HG03060 (cell line): ENCODE results near the gene AUP1.

Experiments used
- ATAC-seq: cut with Tn5 transposase; IDR thresholded peaks from one replicate; pipeline ENCODE4 v1.9.1; 2021; ENCODE audit warnings: low read depth, moderate number of reproducible peaks; ENCODE audit not compliant: unreplicated experiment

AUP1 gene

DNA sequence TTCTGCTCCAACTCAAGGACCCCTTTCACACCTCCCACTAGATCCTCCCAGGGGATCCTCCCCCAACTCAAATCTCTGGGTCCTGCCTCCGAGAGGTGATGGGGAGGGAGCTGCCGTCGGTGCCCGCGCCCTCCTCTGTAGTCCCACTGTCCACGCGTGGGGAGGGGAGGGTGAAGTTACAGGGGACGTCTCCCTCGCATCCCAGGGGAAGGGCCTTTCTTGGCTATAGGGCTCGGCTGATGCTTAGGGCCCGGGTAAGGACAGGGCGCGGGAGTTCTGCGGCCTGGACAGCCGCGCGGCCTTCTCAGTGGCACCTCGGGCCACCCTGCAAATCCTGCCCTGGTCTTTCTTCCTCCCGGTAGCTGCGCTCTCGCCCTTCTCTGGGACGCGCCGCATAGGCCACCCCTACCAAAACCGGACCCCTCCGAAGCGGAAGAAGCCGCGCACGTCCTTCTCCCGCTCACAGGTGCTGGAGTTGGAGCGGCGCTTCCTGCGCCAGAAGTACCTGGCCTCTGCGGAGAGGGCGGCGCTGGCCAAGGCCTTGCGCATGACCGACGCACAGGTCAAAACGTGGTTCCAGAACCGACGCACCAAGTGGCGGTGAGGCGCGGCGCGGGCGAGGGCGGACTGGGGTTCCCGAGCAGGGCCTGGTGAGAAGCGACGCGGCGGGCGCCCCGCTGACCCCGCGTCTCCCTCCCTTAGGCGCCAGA lies 14.1 kb downstream of the AUP1 start:
- no peak for ATAC-seq

DNA sequence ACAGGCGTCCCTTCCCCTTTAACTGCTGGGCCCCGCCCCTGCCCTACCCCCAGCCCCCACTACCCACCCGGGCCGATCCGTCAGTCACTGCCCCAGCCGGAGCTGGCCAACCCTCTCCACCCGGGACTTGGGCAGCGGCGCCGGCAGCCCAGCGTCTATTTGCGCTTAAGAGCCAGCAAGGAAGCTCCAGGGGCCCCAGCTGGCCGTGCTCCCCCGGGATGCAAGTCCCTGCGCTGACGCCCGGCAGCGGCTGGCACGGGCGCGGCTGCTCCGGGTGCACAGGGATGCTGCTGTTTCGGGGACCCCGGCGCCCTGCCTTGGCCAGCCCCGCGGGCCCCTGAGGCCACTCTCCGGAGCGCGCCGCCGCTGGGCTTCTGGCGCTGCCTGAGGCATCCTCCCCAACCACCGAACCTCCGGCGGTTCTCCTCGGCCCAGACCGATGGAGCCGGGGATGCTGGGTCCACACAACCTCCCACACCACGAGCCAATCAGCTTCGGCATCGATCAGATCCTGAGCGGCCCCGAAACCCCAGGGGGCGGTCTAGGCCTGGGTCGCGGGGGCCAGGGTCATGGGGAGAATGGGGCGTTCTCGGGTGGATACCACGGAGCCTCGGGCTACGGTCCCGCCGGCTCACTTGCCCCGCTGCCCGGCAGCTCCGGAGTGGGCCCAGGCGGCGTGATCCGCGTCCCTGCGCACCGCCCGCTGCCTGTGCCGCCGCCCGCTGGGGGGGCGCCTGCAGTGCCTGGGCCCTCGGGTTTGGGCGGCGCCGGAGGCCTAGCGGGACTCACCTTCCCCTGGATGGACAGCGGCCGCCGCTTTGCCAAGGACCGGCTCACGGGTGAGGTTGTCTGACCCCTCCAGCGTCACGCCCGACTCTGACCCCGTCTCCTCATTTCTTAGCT lies 14.9 kb downstream of the AUP1 start, which contains the start of gene TLX2:
Gene TLX2, plus strand, starts transcription at position 83 of the 903 bp plus-strand sequence. Its CDS starts 357 bp downstream, at position 440.
- no peak for ATAC-seq

DNA sequence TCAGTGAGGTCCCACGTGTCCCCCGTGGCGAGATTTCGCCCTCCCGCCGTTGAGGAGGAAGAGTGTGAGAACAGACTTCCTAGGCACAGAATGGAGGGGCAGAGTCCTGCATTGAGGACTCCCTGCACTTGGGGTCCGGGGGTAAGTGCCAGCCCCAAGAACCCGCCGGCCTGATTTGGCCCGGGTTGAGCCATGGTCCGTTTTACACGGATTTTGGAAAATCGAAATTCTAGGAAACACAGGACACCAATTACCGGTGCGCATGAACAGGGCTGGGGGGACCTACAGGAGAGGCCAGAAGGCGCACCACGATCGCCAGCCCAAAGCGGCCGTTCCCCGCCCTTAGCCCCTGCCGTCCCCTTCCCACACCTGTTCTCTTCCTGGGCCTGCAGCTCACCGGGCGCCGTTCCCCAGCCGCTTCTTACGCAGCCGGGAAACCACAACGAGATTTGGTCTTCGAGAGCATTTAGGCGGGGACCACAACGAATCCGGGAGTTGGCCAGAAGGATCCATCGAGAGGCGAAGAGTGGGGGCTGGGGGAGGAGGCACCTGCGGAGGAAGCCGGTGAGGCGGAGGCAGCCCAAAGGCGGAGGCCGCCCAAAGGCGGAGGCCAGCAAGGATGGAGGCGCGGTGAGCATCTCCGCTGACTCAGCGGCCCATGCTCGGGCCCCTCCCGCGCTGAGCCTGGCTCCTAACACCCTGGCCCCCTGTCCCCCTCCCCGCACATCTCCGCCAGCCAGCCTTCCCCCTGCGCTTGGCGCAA lies 15.7 kb downstream of the AUP1 start:
- ATAC-seq = no peak

DNA sequence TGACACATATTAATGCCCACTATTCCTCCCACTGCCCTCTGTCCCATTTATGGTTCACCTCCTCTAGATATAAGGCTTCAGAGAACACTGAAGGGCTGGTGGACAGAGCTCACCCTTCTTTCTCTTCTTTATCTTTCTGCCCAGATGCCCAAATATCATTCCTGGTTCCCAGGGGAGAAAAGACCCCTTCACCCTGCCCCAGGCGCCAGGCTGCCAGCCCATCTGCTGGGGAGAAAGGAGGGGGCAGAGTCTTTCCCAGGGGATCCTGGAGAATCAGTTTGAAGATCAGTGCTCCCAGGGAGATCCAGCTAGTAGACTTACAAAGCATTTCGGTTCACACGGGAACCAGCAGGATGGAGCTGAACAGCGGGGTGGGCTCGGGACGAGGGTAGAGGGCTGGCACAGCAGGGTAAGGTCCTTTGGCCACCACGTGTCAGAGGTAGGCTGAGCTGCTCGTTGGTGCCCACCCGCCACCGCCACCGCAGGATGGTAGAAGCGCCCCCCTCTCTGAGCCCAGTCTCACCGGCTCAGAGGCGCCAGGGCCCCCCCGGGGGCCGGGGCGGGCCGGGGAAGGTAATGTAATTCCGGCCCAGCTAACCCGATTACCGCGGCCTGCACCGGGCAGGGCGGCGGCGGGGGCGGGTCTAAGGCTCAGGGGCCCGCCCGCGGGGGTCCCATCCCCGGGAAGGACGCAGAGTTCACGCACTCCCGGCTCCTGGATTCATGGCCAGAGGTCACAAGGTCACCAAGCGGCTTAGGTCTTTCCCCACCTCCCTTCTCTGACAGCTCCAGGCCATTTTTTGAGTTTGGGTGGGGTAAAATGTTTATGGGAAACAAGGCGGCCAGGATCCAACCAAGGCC lies 16.5 kb downstream of the AUP1 start:
- no peak for ATAC-seq

DNA sequence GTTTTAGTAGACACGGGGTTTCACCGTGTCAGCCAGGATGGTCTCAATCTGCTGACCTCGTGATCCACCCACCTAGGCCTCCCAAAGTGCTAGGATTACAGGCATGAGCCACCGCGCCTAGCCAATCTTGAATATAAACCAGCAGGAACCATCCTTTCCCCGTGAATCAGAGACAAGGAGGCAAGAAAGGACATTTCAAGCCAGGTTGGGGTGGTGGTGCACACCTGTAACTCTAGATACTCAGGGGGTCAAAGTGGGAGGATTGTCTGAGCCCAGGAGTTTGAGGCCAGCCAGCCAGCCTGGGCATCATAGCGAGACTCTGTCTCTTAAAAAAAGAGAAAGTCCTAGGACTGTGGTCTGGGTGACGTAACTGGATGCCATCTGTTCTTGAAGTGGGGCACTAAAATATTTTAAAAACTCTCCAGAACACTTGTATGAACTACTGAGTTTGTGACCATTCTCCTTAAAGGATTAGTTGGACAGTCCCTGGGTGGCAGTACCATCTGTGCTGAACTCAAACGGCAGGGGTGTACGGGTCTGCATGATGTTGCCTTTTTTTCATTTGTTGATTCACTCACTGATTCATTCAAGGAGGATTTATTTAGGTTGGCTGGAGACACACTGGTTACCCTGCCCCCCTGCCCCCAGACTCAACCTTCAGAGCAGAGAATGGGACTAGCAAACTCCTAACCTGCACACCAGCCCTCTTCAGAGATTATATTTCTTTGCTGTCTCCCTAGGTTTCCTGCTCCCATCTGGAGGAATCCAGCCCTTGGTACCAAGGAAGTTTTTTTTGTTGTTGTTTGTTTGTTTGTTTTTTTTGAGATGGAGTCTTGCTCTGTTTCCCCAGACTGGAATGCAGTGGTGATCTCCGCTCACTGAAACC lies 18.2 kb downstream of the AUP1 start:
- ATAC-seq = no peak

DNA sequence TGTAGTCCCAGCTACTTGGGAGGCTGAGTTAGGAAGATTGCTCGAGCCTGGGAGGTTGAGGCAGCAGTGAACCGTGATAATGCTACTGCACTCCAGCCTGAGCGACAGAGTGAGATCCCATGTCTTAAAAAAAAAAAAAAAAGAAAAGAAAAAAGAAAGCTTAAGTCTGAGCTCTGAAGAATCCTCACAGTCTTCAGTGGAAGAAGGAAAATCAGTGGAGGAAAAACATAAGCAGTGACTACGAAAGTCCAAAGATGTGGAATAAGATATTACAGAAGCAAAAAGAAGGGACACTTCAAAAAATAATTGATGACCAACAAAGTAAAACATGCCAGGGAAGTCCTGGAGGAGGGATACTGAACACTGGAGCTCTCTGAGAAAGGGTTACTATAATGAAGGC lies 19.2 kb downstream of the AUP1 start:
- no peak for ATAC-seq

DNA sequence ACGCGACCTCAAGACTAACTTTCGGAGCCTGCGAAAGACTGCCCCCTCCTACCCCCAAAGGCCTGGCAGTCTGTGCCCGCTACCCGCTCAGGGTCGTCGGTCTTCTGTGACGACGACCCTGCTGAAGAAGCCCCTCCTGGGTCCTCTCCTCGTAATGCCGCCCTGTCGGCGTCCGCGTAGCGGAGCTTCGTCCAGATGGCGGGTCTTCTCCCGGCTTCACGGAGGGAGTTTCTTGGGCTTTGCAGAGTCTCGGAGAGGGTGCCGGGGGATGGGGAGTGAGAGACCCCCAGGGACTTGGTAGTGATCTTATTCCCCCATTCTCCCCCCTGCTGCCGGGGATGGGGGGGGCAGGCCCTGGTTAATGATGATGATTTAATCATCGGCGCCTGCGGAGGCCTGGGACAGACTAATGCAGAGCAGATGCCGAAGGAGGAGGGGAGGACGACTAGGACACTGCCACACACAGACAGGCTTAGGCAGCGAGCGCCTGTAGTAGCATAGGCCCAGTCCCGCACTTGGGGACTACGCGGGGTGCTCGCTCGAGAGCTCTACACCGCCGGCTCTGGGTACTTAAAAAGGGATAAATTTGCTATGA lies 21.5 kb downstream of the AUP1 start:
- ATAC-seq = no peak

DNA sequence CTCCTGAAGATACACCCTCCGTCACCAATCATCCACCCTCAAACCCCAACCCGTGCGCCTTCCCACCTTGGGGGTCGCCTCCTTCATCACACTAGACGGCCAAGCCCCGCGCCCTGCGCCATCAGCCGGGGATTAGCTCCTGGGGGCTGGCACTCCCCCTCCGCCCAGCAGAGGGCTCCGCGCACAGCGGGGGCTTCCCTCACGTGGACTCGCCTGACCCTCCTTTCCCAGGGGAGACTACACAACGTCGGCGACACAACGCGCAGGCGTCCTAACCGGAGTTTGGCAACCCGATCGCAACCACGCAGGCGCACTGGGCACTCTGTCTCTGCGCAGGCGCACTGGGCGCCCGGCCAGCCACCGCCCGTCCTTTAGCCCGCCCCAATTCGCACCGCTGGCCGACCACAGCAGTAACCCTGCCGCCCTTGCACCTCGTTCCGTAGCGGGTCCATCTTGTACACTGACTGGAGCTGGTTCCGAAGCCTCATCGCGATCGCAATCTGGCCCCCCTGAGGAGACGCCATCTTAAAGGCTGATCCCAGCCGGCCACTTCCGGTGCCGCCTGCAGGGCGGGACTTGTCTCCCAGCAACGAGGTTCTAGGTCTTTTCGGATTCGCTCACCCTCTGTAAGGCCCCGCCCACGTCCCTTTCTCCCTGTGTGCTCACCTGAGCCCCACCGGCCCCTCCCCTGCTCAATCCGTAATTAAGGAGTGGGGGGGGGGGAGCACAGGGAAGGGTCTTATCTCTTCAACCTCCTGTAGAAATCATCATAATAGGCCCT lies 22.2 kb downstream of the AUP1 start, which contains the start of gene PCGF1:
Gene PCGF1, minus strand, starts transcription at position 551 of the 781 bp plus-strand sequence. Its CDS starts 27 bp downstream, at position 524.
- peak; percentile 80 for ATAC-seq

DNA sequence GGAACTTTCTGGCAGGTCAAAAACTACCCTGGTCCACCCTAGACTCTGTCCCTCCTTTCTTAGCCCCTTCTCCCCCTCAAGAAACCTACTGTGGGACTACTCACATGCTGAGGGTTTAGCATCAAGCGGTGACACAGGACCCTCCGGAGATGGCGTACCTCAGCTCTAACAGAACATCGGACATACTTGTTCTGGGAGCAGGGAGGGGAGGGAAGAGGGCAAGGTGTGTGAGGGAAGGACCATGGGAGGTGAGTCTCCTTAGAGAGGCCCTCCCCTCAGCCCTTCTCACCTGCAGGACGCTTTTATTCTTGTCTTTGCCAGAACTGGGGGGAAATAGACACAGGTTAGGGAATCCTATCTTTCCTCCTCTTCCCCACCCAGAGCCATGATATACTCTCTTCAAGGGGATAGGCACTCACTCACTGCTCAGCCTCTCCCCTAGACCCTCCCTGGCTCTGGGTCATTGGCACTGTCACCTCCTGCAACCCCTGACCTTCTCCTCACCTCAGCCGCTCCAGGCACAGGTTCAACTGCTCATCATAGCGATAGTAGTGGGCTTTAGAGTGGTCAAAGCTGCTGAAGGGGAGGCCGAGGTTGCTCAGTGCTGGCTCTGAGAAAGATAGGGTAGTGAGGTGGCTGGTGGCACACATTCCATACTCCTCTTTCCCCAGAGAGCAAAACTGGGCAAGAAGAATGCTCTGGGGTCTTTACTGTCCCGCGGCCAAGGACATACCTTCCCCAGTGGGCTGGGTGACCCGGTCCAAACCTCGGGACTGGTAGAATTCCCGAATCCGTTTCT lies 23.9 kb downstream of the AUP1 start:
- no peak for ATAC-seq

DNA sequence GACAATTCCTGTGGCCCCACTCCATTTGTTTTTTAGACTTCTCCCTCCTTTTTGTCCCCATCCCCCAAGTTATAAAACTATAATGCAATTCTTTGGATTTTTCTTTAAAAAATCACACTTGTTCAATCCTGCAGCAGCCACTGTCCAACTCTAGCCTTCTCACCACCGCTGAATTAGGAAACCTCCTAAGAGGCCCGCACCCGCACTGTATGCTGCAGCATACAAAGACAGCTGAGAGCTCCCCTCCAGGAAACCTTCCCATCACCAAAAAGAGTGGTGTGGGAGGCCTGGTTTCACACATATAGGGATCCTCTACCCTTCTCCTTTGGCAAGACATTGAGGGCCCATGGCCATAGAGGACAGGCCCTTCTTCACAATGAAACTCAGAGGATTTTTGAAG lies 24.9 kb downstream of the AUP1 start:
- no peak for ATAC-seq

DNA sequence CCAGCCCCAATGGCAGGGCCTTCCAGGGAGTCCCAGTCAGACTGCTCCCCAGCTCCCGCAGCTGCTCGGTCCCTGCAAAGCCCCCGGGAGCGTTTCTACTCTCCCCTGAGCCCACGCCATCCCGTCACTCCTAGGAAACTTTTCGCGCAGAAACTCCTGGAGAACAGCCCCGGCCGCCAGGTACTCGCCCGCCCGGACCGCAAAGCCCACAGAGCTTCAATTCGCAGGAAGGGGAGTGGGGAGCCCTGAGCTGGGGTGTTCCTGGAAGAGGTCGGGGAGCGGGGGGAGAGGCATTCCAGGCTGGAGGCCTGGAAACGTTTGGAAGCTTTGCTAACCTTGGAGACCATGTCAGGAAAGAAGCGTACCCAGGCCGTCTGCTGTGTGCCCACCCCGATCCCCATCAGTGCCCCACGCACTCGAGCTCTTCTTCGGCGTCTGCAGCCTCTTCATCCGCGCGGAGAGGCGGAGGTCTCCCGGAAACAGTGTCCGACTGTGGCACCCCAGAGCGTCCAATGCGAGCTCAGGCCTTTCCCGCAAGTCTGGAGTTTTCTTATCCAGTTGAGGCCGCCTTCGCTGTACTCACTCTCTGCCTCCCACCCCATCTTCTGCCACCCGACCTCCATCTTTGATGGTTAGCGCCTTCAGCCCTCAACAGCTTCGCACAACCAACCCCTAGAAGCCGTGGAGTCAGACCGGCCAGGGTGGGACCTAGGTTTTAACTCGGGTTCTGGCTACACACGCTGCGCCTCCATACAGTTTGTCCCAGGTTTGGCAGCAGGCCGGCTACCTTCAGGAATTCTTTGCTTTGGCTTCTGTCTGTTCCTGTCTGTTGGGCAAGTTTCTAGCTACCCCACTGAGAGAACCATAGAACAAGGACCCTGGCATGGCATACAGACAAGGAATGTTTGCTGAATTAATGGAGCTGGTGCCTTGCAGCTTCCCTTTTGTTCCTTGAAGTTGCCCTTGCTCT lies 25.7 kb downstream of the AUP1 start:
- no peak for ATAC-seq

DNA sequence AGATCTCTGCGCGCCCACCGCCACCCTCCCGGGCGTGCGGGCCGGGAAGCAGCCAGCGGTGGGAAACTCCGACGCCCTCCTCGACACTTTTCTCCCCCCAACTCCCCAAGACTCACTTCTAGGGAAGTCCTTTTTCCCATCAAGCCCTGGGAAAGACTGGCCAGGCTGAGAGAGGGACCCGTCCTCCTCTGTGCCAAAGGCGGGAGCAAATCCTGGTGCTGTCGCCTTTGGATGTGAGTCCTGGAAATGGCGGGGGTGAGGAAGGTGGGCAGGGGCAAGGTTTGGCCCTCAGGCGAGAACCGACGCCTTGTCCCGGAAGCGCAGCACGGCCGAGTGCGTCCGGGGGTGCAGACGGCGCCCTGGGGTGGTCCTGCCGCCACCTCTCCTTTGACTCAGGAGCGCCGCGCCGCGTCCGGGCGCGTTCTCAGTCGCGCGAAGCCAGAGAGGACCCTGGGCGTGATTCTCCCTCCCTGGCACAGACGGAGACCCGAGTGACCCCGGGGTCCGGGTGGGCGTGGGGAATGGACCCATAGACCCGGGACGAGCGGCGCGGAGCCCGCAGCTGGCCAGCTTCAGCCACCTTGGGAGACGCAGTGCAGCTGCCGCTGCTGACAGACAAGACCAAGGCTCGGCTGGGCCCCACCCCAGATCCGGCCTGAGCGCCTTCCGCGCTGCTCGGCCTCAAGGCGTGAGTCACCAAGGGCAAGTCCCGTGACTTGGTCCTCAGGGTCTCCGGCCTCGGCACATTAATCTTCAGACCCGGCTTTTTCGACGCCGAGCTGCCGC lies 26.6 kb downstream of the AUP1 start:
- ATAC-seq = no peak

DNA sequence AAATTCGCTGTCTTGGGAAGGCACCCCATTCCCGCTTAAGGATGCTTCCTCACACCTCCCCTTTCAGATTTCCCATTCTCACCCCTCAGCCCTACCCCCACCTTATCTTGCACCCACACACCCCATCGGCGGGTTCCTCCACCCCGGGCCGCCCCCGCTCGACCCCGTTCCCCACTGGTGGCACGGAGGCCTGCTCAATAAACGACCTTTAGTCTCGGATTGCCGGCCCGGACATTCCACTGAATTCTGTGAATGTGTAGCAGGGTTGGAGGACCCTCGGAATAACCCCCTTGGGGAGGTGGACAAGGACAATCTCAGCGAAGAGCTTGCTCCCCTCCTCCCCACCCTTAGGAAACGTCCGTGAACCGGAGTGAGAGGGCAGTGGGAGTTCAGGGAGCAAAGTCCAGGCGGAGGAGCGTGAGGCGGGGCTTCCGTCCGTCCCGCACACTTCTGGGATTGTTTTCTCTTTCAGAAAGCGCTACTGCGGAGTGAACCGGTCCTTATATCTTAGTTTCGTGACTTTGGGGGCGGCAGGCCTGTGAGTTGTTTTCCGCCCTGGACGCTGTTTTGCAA lies 27.3 kb downstream of the AUP1 start:
- no peak for ATAC-seq

DNA sequence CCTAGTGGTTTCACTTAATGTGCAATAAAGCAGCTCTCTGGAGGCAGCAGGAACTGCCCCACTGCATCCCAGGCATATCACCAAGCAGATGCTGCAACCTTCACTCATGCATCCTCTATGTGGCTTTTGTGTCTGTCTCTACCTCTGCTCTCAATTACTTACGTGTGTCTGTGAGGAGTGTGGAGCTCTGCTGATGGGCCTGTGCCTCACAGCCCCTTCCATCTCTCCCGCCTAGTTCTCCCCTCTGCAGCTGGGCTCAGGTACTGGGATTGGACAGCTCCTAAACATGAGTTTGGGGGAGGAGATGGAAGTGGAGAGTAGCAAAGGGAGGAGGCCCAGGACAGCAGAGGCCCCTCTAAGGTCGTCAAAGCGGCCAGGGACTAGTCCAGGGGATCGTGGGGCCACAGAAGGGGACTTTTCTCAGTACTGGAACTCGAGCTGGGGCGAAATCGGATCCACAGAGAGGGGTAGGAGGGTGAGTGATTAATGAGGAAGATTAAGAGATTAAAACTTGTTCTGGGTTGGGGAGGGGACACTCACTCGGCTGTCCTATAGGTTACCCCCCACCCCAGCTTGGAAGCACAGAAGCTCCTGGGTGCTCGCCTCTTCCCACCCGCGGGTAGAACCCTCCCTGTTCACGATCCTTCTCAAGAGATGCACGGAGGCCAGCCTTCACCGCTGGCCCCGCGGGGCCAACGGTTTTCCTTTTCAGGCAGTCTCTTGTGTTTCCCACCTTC lies 28.0 kb downstream of the AUP1 start:
- ATAC-seq = no peak
